ENCODE results near the gene OCIAD2.

The OCIAD2 gene

GRCh38 chr4:48841045-48841827, 65.3 kb downstream of the OCIAD2 start:
- peaks cover 4% of the 10 kb centered on the region; the same call in 1 of the 2 replicates for H4K20me1 ChIP-seq (ENCODE audit: low read depth, low read length)
- H3K27ac ChIP-seq (ENCODE audit: low read depth, low read length), result no peak overlapping the region
- no peaks in the 10 kb centered on the region for H3K27me3 ChIP-seq (ENCODE audit: low read length)
- TF ChIP-seq EZH2phosphoT487 (conservative IDR thresholded peaks at IDR 0.05; ENCODE audit: low read length), result no peak
- TF ChIP-seq, protein P1, sequence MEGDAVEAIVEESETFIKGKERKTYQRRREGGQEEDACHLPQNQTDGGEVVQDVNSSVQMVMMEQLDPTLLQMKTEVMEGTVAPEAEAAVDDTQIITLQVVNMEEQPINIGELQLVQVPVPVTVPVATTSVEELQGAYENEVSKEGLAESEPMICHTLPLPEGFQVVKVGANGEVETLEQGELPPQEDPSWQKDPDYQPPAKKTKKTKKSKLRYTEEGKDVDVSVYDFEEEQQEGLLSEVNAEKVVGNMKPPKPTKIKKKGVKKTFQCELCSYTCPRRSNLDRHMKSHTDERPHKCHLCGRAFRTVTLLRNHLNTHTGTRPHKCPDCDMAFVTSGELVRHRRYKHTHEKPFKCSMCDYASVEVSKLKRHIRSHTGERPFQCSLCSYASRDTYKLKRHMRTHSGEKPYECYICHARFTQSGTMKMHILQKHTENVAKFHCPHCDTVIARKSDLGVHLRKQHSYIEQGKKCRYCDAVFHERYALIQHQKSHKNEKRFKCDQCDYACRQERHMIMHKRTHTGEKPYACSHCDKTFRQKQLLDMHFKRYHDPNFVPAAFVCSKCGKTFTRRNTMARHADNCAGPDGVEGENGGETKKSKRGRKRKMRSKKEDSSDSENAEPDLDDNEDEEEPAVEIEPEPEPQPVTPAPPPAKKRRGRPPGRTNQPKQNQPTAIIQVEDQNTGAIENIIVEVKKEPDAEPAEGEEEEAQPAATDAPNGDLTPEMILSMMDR (IDR thresholded peaks at IDR 0.05; ENCODE audit: insufficient read depth, low read length, poor library complexity, severe bottlenecking), result no peak
- H3K9me3 ChIP-seq (ENCODE audit: insufficient read depth, low read length), result no peaks in the 10 kb centered on the region
- no peaks in the 10 kb centered on the region for H3K9me2 ChIP-seq (replicated peaks; ENCODE audit: insufficient read depth, low read length)
- no peak overlapping the region for H3K9ac ChIP-seq (ENCODE audit: low read length)
- no peak overlapping the region for H2AFZ ChIP-seq (ENCODE audit: low read depth, low read length, severe bottlenecking)
- peaks cover 40% of the 10 kb centered on the region for H3K79me2 ChIP-seq (ENCODE audit: insufficient read depth, low read length)
- H3F3A ChIP-seq (ENCODE audit: insufficient read depth), result no peaks in the 10 kb centered on the region
- H3K36me3 ChIP-seq (ENCODE audit: low read length), result peaks cover 48% of the 10 kb centered on the region
- H3K4me2 ChIP-seq (ENCODE audit: low read depth, low read length, poor library complexity, severe bottlenecking), result no peak overlapping the region
- H3K4me3 ChIP-seq (ENCODE audit: insufficient read depth, low read length, poor library complexity, severe bottlenecking), result no peak overlapping the region

DNA sequence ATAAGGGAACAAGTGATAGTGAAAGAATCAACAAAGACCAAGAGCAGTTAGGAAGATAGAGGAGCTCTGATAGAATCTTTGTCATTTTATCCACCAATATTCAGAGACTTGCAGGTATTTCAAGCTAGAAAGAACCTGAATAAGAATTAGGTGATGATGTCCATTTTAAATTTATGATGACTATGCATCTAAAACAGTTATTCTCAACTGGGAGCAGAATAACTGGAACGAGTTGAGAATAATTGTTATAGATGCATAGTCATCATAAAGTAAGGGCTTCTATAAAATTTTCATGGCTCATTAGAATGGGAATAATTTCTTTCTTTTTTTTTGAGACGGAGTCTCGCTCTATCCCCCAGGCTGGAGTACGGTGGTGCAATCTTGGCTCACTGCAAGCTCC, 69.9 kb downstream of the OCIAD2 start:
- TF ChIP-seq, protein P1 (IDR thresholded peaks at IDR 0.05; ENCODE audit: insufficient read depth, low read length, poor library complexity, severe bottlenecking), result no peak
- no peak for TF ChIP-seq EZH2phosphoT487 (conservative IDR thresholded peaks at IDR 0.05; ENCODE audit: low read length)
- no peak overlapping the region for H2AFZ ChIP-seq (ENCODE audit: low read depth, low read length, severe bottlenecking)
- no peaks in the 10 kb centered on the region for H3K27me3 ChIP-seq (ENCODE audit: low read length)
- H3K9ac ChIP-seq (ENCODE audit: low read length), result no peak overlapping the region
- H3K9me3 ChIP-seq (ENCODE audit: insufficient read depth, low read length), result no peaks in the 10 kb centered on the region
- peaks cover 30% of the 10 kb centered on the region; the same call in 1 of the 2 replicates for H3K36me3 ChIP-seq (ENCODE audit: low read length)
- H3K9me2 ChIP-seq (replicated peaks; ENCODE audit: insufficient read depth, low read length), result no peaks in the 10 kb centered on the region
- no peak overlapping the region for H3K27ac ChIP-seq (ENCODE audit: low read depth, low read length)
- H3K79me2 ChIP-seq (ENCODE audit: insufficient read depth, low read length), result peaks cover 46% of the 10 kb centered on the region
- H3K4me2 ChIP-seq (ENCODE audit: low read depth, low read length, poor library complexity, severe bottlenecking), result no peak overlapping the region
- H3K4me3 ChIP-seq (ENCODE audit: insufficient read depth, low read length, poor library complexity, severe bottlenecking), result no peak overlapping the region
- 0 out of 2 replicates have a peak, but pooled peaks cover 12% of the 10 kb centered on the region for H4K20me1 ChIP-seq (ENCODE audit: low read depth, low read length)
- peaks cover 6% of the 10 kb centered on the region; the same call in 1 of the 2 replicates for H3F3A ChIP-seq (ENCODE audit: insufficient read depth)

Data from SU-DHL-6 (cell line).